Astrocyte of the spinal cord (primary cell): Measurements from ENCODE around the gene LRBA.
A peak's percentile ranks its signal among the peaks of the same experiment; 100 is the strongest.

Source experiments
- DNase-seq: peaks from one replicate; pipeline ENCODE4 v3.0.0; 2011; ENCODE audit warnings: low read depth, low spot score
- H3K4me3 ChIP-seq: 2 replicates; pipeline ENCODE4 v1.5.1; 2011; ENCODE audit warnings: low read depth, mild to moderate bottlenecking, low read length, moderate library complexity
- in situ Hi-C: cut with HindIII; loops from 2 replicates; pipeline ENCODE4 v1.10.0; 2017; ENCODE audit warnings: low sequenced_read_pairs
- TF ChIP-seq, protein P1 (sequence below): IDR thresholded peaks from 2 replicates; pipeline ENCODE4 v1.5.1; 2012; ENCODE audit warnings: low read depth, mild to moderate bottlenecking, low read length, inconsistent platforms

Gene LRBA

GRCh38 chr4:150368667-150369066 is 646.4 kb downstream of the LRBA start:
- no peak for DNase-seq
- H3K4me3 ChIP-seq = no peak overlapping the region
- TF ChIP-seq, protein P1, sequence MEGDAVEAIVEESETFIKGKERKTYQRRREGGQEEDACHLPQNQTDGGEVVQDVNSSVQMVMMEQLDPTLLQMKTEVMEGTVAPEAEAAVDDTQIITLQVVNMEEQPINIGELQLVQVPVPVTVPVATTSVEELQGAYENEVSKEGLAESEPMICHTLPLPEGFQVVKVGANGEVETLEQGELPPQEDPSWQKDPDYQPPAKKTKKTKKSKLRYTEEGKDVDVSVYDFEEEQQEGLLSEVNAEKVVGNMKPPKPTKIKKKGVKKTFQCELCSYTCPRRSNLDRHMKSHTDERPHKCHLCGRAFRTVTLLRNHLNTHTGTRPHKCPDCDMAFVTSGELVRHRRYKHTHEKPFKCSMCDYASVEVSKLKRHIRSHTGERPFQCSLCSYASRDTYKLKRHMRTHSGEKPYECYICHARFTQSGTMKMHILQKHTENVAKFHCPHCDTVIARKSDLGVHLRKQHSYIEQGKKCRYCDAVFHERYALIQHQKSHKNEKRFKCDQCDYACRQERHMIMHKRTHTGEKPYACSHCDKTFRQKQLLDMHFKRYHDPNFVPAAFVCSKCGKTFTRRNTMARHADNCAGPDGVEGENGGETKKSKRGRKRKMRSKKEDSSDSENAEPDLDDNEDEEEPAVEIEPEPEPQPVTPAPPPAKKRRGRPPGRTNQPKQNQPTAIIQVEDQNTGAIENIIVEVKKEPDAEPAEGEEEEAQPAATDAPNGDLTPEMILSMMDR = no peak
- in situ Hi-C loops = no loop called here

DNA sequence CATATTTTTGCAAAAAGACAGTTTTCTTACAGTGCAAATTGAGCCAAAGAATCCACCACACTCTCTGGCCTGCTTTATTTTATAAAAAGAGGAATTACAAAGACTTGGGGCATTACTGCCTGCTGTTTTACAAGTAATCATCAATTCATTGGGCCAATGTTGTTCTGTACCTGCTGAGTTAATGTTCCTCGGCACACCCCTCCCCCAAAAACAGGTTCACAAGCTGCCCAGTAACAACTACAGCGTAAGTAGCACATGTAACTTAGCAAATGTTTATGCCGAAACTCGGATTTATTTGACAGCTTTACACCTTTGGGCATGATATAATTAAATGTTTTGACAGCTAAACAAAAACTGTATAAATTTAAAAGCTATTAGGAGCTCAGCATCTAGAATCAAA is 647.8 kb downstream of the LRBA start:
- in situ Hi-C loops = no loop called here
- DNase-seq = no peak
- H3K4me3 ChIP-seq = no peak overlapping the region
- TF ChIP-seq, protein P1 = no peak

DNA sequence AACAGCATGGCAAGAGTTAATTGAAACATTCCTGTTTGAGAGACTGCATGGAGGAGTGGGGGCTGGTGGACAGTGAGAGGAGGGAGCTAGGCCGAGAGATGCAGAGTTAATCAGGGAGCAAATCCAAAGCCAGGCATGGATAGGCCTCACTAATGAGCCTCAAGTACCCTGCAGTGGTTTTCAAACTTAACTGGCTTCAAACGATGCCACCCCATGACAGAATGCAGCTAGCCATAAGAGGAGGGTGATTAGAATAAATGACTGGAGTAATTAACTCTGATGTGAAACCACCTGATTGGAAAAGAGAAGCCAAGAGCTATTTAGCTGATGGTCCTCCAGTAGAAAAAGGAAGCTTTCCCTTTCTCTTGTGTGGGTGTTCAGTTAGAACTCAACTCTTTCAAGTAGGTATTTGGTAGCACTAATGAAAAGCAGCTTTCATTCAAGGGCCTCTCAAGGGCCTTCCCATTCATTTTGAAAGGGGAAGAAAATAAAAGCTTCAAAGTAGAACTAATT is 648.5 kb downstream of the LRBA start:
- TF ChIP-seq, protein P1 = no peak
- no peak overlapping the region for H3K4me3 ChIP-seq
- in situ Hi-C loops = no loop called here
- no peak for DNase-seq

GRCh38 chr4:150363721-150364688 is 651.1 kb downstream of the LRBA start:
- no peak overlapping the region for H3K4me3 ChIP-seq
- in situ Hi-C loops = no loop called here
- TF ChIP-seq, protein P1 = no peak
- DNase-seq = peak; percentile 56

DNA sequence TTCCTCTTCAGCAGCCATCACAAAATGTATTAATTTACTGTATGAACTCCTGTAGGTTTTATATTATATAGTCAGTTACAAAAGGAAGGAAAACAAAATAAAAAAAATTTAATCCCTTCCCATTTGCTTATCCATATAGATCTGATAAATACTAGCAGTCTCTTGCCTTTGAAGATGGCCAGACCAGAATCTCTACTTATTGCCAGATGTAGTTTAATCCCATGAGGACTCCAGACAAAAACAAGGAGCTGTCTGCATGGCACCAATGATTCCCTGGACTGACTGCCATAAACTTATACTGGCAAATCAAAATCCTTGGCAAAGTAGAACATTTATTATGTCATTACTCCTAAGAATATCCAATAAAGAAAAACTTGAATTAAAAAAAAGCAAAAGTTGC is 656.4 kb downstream of the LRBA start:
- in situ Hi-C loops = no loop called here
- no peak for DNase-seq
- no peak overlapping the region for H3K4me3 ChIP-seq
- TF ChIP-seq, protein P1 = no peak

GRCh38 chr4:150357829-150358228 is 657.3 kb downstream of the LRBA start:
- in situ Hi-C loops = no loop called here
- DNase-seq = no peak
- no peak overlapping the region for H3K4me3 ChIP-seq
- TF ChIP-seq, protein P1 = no peak
